GM19395 (cell line): ENCODE measurements around the gene MACROD2.
A peak's percentile ranks its signal among the peaks of the same experiment; 100 is the strongest.

ENCODE experiments used
- ATAC-seq: cut with Tn5 transposase; IDR thresholded peaks from one replicate; pipeline ENCODE4 v1.9.1; 2021; ENCODE audit warnings: mild to moderate bottlenecking, moderate library complexity; ENCODE audit not compliant: unreplicated experiment

The MACROD2 gene

GRCh38 chr20:15842872-15843271 is 1847.6 kb downstream of the MACROD2 start:
- peak; percentile 74 for ATAC-seq

- ATAC-seq = no peak
These were observed 1848.5 kb downstream of the MACROD2 start for GRCh38 chr20:15843777-15844176.

- no peak for ATAC-seq
These were observed 1852.0 kb downstream of the MACROD2 start for GRCh38 chr20:15847196-15847784.

- no peak for ATAC-seq
These were observed 1852.8 kb downstream of the MACROD2 start for GRCh38 chr20:15848126-15848525.

GRCh38 chr20:15848995-15849610 is 1853.8 kb downstream of the MACROD2 start:
- ATAC-seq = no peak

- ATAC-seq = no peak
These were observed 1856.4 kb downstream of the MACROD2 start for GRCh38 chr20:15851576-15852215.

- no peak for ATAC-seq
These were observed 1859.6 kb downstream of the MACROD2 start for GRCh38 chr20:15854911-15855310.

- ATAC-seq = peak; percentile 81
These were observed 1862.0 kb downstream of the MACROD2 start for GRCh38 chr20:15857173-15857784.

- ATAC-seq = no peak
These were observed 1863.7 kb downstream of the MACROD2 start for GRCh38 chr20:15859061-15859460.

GRCh38 chr20:15860850-15861249 is 1865.5 kb downstream of the MACROD2 start:
- no peak for ATAC-seq

GRCh38 chr20:15862178-15862577 is 1866.9 kb downstream of the MACROD2 start:
- ATAC-seq = no peak

- no peak for ATAC-seq
These were observed 1868.4 kb downstream of the MACROD2 start for GRCh38 chr20:15863735-15864134.

- ATAC-seq = no peak
These were observed 1870.2 kb downstream of the MACROD2 start for GRCh38 chr20:15865553-15865952.

GRCh38 chr20:15866916-15867730 is 1871.8 kb downstream of the MACROD2 start:
- no peak for ATAC-seq

GRCh38 chr20:15867899-15868298 is 1872.6 kb downstream of the MACROD2 start:
- no peak for ATAC-seq

- no peak for ATAC-seq
These were observed 1880.1 kb downstream of the MACROD2 start for GRCh38 chr20:15875446-15875845.

GRCh38 chr20:15882553-15882952 is 1887.2 kb downstream of the MACROD2 start:
- ATAC-seq = no peak

- no peak for ATAC-seq
These were observed 1890.9 kb downstream of the MACROD2 start for GRCh38 chr20:15886250-15886649.

- no peak for ATAC-seq
These were observed 1892.1 kb downstream of the MACROD2 start for GRCh38 chr20:15887387-15887786.

GRCh38 chr20:15889061-15889460 is 1893.7 kb downstream of the MACROD2 start:
- no peak for ATAC-seq
